NT2/D1 (cell line): ENCODE results near the gene SIRT3.
"Not testable (repeated sequence)": the region's sequence is repeated elsewhere in the genome, so short reads cannot be mapped to it uniquely, and the experiment has no call there.

ENCODE experiments used
- DNase-seq: peaks from one replicate; pipeline ENCODE4 v3.0.0-alpha.2; 2011; ENCODE audit warnings: low read depth, low spot score
- H3K27me3 ChIP-seq: 2 replicates; pipeline ENCODE4 v1.6.0; 2011; ENCODE audit warnings: mild to moderate bottlenecking; ENCODE audit not compliant: insufficient read length, insufficient read depth
- H3K36me3 ChIP-seq: 2 replicates; pipeline ENCODE4 v1.6.1; 2011; ENCODE audit warnings: mild to moderate bottlenecking, low read length, mixed read lengths; ENCODE audit not compliant: insufficient read depth, insufficient read length
- H3K4me1 ChIP-seq: 2 replicates; pipeline ENCODE4 v1.5.1; 2011; ENCODE audit not compliant: insufficient read depth, insufficient read length
- H3K4me3 ChIP-seq: 2 replicates; pipeline ENCODE4 v1.5.1; 2011; ENCODE audit warnings: low read depth; ENCODE audit not compliant: insufficient read length
- H3K9ac ChIP-seq: 2 replicates; pipeline ENCODE4 v1.6.0; 2011; ENCODE audit warnings: low read depth; ENCODE audit not compliant: insufficient read length
- H3K9me3 ChIP-seq: 2 replicates; pipeline ENCODE4 v1.5.1; 2011; ENCODE audit warnings: mild to moderate bottlenecking, low read length; ENCODE audit not compliant: insufficient read depth
- SUZ12 ChIP-seq: IDR thresholded peaks from 2 replicates; pipeline ENCODE4 v1.6.1; 2011; ENCODE audit not compliant: insufficient read length, insufficient read depth; ENCODE audit errors: extremely low read depth
- YY1 ChIP-seq: IDR thresholded peaks from 2 replicates; pipeline ENCODE4 v1.6.1; 2011; ENCODE audit not compliant: insufficient read length, insufficient read depth
- ZNF274 ChIP-seq: IDR thresholded peaks from 2 replicates; pipeline ENCODE4 v1.6.1; 2011; ENCODE audit warnings: mild to moderate bottlenecking, low read depth, low read length

SIRT3 gene

DNA sequence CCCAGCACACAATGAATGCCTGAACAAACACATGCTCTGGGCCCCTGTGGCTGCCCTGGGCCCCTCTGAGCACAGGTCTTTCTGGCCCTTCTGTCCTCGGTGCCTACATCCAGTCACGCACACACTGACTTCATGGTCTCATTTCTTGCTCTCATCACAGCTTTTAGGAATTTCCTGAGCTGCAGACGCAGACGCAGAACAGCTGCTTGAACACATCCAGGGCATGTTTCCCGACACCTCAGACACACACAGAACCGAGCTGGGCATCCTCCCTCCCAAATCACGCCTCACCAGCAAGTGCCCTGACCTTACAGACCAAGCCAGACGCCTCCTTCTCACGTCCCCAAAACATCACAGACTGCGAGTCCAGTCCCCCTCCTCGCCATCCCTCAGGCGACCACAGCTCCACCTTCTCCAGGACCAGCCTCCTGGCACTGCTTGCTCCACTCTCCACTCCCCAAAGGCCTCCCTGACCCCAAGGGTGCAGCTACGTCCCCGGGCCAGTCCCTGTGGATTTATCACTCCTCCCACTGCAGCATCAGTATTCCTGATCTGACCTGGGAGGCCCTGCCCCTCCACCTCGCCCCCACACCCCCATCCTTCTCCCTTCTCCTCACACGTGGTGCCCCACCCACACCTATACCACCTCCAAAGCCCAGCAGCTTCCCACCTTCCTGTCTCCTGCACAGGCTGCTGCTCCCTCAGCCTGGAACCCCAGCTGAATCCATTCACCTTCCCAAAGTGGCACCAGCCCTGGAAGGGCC, 12.9 kb downstream of the SIRT3 start:
- H3K27me3 ChIP-seq = no peaks in the 10 kb centered on the region
- DNase-seq = no peak
- H3K9me3 ChIP-seq = no peaks in the 10 kb centered on the region
- no peak overlapping the region for H3K4me3 ChIP-seq
- H3K4me1 ChIP-seq = no peaks in the 10 kb centered on the region
- TF ChIP-seq YY1 (no peak), ZNF274 (no peak), SUZ12 (no peak)
- no peak overlapping the region for H3K9ac ChIP-seq
- H3K36me3 ChIP-seq = peaks cover 8% of the 10 kb centered on the region

DNA sequence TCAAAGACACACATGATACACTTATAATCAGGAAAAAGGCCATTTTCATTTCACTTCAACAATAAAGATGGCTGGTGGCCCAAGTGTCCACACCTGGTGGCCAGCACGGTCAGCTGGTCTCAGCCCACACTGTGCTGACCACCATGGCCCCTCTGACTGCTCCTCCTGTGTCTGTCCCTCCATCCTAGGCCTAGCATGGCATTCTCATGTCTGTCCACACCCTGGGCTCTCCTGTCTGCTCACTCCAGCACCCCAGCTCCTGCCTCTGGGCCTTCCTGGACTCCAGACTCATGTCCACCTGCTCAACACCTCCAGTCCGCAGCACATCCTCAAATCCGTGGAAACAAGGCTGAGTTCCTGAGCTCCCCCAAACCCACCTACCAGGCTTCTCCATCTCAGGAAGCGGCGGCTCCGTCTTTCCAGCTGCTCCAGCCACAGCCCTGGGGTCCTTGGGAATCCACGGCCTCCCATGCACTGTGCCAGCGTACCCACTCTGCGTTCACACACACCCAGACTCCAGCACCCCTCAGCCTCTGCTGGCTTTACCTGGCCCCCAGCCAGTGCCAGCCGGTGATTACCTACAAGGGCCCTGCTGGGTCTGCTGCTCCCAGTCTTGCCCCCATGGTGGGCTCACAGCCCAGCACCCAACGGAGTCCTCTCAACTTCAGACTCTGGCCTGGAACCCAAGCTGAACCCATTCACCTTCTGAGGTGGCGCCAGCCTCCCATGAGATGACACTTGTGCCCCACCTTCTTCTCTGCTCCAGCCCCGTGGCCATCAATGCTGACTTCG, 13.9 kb downstream of the SIRT3 start:
- Histone ChIP-seq H3K4me3 (no peak overlapping the region), H3K27me3 (no peaks in the 10 kb centered on the region), H3K4me1 (no peaks in the 10 kb centered on the region), H3K36me3 (peaks cover 8% of the 10 kb centered on the region), H3K9me3 (no peaks in the 10 kb centered on the region), H3K9ac (no peak overlapping the region)
- TF ChIP-seq SUZ12 = no peak
- no peak for TF ChIP-seq ZNF274
- TF ChIP-seq YY1 = no peak
- DNase-seq = no peak

DNA sequence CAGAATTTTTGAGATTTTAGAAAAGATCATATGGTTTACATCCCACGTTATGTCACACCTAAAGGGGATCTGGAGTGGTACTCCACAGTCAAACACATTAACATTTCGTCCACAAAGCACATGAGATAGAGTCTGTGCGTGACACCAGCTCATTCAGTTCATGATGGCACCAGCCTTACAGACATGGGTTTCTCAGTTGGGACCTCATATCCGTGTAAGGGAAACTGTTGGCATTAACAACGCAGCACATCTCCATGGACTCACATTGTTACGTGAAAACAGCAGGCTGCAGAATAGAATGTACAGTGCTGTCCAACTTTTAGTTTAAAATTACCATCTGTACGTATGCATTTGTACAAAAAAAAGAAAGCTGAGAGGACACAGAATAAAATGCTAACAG, 14.6 kb downstream of the SIRT3 start:
- DNase-seq = no peak
- TF ChIP-seq YY1 = no peak
- TF ChIP-seq SUZ12 = no peak
- TF ChIP-seq ZNF274 = no peak
- no peak overlapping the region for H3K4me3 ChIP-seq

DNA sequence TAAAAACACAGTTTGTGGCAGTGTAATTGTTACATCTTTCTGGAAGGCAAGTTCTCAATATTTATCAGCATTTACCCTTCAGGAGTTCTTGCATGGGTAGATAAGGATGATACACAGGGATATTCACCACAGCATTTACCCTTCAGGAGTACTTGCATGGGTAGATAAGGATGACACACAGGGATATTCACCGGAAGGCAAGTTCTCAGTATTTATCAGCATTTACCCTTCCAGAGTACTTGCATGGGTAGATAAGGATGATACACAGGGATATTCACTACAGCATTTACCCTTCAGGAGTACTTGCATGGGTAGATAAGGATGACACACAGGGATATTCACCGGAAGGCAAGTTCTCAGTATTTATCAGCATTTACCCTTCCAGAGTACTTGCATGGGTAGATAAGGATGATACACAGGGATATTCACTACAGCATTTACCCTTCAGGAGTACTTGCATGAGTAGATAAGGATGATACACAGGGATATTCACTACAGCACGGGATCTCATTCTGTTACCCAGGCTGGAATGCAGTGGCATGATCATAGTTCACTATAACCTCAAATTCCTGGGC, 15.4 kb downstream of the SIRT3 start:
- H3K36me3 ChIP-seq = peaks cover 16% of the 10 kb centered on the region
- H3K27me3 ChIP-seq, H3K9me3 ChIP-seq, H3K4me1 ChIP-seq, H3K4me3 ChIP-seq, DNase-seq, H3K9ac ChIP-seq: not testable (repeated sequence)

More for the DNA sequence above, 14.6 kb downstream of the SIRT3 start:
- H3K9ac ChIP-seq = no peak overlapping the region
- no peaks in the 10 kb centered on the region for H3K9me3 ChIP-seq
- H3K36me3 ChIP-seq = peaks cover 8% of the 10 kb centered on the region
- no peaks in the 10 kb centered on the region for H3K27me3 ChIP-seq
- H3K4me1 ChIP-seq = no peaks in the 10 kb centered on the region

- no peak overlapping the region for H3K9ac ChIP-seq
- H3K4me1 ChIP-seq = peaks cover 3% of the 10 kb centered on the region
- no peaks in the 10 kb centered on the region for H3K27me3 ChIP-seq
- peaks cover 34% of the 10 kb centered on the region for H3K36me3 ChIP-seq
- H3K9me3 ChIP-seq = no peaks in the 10 kb centered on the region
- no peak overlapping the region for H3K4me3 ChIP-seq
- TF ChIP-seq ZNF274 (no peak), SUZ12 (no peak), YY1 (no peak)
- no peak for DNase-seq
These were observed 17.1 kb downstream of the SIRT3 start for GRCh38 chr11:218815-219593.

GRCh38 chr11:217704-218103, 18.4 kb downstream of the SIRT3 start:
- Histone ChIP-seq H3K4me1 (peaks cover 6% of the 10 kb centered on the region), H3K27me3 (no peaks in the 10 kb centered on the region), H3K9me3 (no peaks in the 10 kb centered on the region), H3K4me3 (no peak overlapping the region), H3K9ac (no peak overlapping the region), H3K36me3 (peaks cover 47% of the 10 kb centered on the region)
- no peak for DNase-seq
- TF ChIP-seq YY1 (no peak), SUZ12 (no peak), ZNF274 (no peak)
